ENCODE data around the gene S100A16. TPM values are rescaled to one million over a fixed set of nuclear protein-coding genes. Genes with fewer than 3 reads are reported as not detected.

The S100A16 gene
- total and polyA plus RNA-seq, 12 donors, result 28.8 to 176 (median 43.5) TPM

DNA sequence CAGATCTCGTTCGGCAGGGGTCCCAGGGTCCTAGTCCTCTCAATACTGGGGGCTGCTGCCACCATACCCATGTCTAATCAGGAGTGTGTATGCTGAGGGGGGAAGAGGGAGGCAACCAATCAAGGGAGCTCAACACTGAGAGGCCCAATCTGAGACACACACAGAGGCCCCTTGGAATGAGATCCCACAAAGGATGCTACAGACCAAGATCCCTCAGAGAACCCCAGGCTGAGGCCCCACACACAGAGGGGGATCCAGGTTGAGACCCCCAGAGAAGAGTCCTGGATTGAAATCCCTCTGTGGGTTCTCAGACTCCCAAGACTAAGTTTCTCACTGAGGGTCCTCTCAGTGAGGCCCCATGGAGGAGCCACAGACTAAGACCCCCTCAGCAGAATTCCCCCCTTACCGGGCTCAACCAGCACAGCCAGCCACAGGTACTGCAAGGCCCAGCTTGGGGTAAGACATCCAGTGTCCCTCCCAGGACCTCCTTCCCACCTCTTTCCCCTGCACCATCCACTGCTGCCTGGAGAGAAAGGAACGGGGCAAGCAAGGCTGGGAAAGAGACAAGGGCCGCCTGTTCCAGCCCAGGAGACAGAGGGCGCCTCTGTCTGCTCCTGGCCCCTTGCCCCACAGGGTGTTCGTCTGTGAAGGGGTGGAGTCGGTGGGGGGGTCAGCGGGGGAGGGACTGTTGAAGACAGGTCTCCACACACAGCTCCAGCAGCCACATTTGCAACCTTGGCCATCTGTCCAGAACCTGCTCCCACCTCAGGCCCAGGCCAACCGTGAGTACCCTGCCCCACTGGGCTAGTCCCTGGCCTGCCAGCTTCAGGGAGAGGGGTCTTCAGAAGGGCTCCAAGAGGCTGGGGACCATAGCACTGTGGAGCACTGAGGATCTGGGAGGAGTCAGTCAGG lies 15.0 kb upstream of the S100A16 start, which contains the start of gene S100A1:
S100A1 (plus strand) TSS at position 720 of the 912 bp plus-strand sequence. CDS start 2,088 bp downstream, outside the sequence.
- ATAC-seq, result peak; percentile 25 to 74 (median 64)
- intact Hi-C loops (cut with DNase I), result loop anchor here in 1 of 10 donors (5.0 kb wide), 1 partner anchor 44 kb away; the partner anchor contains the start of gene ILF2
- Histone ChIP-seq H3K36me3 (peaks cover 0 to 29% (median 0%) of the 10 kb centered on the region in 9 donors), H3K9me3 (no peaks in the 10 kb centered on the region), H3K4me3 (peak within 1 kb of the TSS; percentile 34 to 71 (median 60)), H3K4me1 (peaks cover 19 to 84% (median 59%) of the 10 kb centered on the region in 9 donors), H3K27me3 (no peaks in the 10 kb centered on the region), H3K27ac (peak within 1 kb of the TSS; percentile 82 to 98 (median 91))
- peak; percentile 77 to 84 for DNase-seq
- TF ChIP-seq CTCF (IDR thresholded peaks at IDR 0.05), result peak in 2 of 9 donors; percentile 38 to 42
- WGBS, 2 donors, result 48 to 54% methylated on average over 10 of the region's 10 CpGs

DNA sequence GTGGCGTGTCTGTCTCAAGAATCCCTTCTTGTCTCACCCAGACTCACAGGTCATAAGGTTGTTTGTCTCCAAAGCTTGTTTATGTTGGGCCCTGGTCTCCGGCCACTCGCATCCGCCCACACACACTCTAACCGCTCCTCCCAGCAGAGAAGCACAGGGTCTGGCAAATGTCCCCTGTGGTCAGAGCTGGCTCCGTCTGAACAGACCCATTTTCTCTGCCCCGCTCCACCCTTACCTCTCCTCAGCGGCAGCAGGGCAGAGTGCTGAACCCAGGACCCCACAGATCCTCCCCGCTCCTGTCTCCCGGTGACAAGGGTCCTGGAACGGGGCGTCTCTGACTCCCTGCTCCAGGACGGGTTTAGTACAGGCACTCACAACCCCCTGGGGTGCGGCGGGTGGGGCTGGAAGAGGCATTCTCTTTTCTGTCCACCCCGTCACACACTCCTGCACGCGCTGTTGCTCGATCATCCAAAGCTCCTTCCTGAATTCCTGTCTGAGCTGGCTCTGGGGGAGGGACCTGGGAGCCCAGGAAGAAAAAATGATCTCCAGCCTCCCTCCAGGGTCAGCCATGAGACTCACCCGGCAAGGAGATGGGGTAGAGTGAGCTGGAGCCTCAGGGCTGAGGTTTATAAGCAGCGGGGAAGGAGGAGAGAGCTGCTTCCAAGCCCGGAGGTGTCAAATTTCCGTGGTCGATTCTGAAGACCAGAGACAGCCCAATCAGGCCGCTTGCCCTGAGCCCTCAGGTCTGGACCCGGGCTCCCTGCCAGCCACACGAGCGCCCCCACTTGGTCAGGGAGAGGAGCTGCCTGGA lies 14.2 kb upstream of the S100A16 start, which contains the start of gene S100A13:
S100A13 (minus strand) TSS at position 602 of the 811 bp plus-strand sequence. CDS start 1,033 bp downstream, outside the sequence.
- peak; percentile 80 to 84 for DNase-seq
- WGBS, 2 donors, result 4 to 5% methylated on average over 27 to 28 of the region's 28 CpGs
- H3K4me1 ChIP-seq, result peaks cover 19 to 75% (median 54%) of the 10 kb centered on the region in 9 donors

DNA sequence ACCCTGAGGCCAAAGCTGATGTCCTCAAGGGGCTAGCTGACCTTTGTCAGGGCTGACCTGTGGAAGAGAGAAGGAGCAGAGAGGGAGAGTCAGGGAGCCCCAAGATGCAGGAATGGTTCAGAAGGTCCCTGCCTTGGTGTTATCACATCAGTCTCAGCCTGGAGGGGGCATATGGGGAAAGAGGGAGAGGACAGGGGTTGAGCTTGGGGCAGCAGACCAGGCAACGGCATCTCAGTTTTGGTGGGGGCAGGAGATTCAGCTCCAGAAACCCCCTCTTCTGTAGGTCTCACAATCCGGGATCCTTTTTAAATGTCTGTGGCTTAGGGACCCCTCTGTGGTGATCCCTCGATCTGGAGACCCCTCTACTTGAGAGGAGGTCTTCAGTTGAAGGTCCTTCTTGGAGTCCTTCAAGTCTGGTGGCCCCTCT lies 13.6 kb upstream of the S100A16 start:
- TF ChIP-seq CTCF (IDR thresholded peaks at IDR 0.05), result no peak
- no peak for DNase-seq

More for the DNA sequence above, 14.2 kb upstream of the S100A16 start, which contains the start of gene S100A13:
- peak; percentile 54 to 73 (median 64) for ATAC-seq
- intact Hi-C loops (cut with DNase I), result loop anchor here in 1 of 10 donors (5.0 kb wide), 1 partner anchor 45 kb away; the partner anchor contains the start of gene ILF2
- peaks cover 0 to 37% (median 0%) of the 10 kb centered on the region in 9 donors for H3K36me3 ChIP-seq
- peak; percentile 32 to 69 (median 59) for TF ChIP-seq CTCF (IDR thresholded peaks at IDR 0.05)
- no peaks in the 10 kb centered on the region for H3K27me3 ChIP-seq
- peak within 1 kb of the TSS; percentile 34 to 71 (median 60) for H3K4me3 ChIP-seq
- no peaks in the 10 kb centered on the region for H3K9me3 ChIP-seq
- H3K27ac ChIP-seq, result peak within 1 kb of the TSS; percentile 82 to 98 (median 91)

More for the DNA sequence above, 13.6 kb upstream of the S100A16 start:
- intact Hi-C loops (cut with DNase I), result loop anchor here in 1 of 10 donors (5.0 kb wide), 1 partner anchor 46 kb away; the partner anchor contains the start of gene ILF2
- Histone ChIP-seq H3K27ac (peak overlapping the region; percentile 82 to 98 (median 91)), H3K36me3 (peaks cover 0 to 44% (median 0%) of the 10 kb centered on the region in 9 donors), H3K4me1 (peaks cover 19 to 71% (median 54%) of the 10 kb centered on the region in 9 donors), H3K9me3 (no peaks in the 10 kb centered on the region), H3K4me3 (peak overlapping the region; percentile 34 to 71 (median 60)), H3K27me3 (no peaks in the 10 kb centered on the region)
- ATAC-seq, result no peak
- WGBS, 2 donors, result 51 to 61% methylated on average over 3 of the region's 3 CpGs
